Measurements from ENCODE around the gene TEDDM1.

The TEDDM1 gene

GRCh38 chr1:182407724-182408123 lies 7.3 kb upstream of the TEDDM1 start:
- no peak overlapping the region for H3K4me3 ChIP-seq (ENCODE audit: low read length)
- TF ChIP-seq CTCF (IDR thresholded peaks at IDR 0.05; ENCODE audit: low read depth, low read length) (no peak), EZH2phosphoT487 (IDR thresholded peaks at IDR 0.05; ENCODE audit: low read depth) (no peak)
- H3K9me3 ChIP-seq (ENCODE audit: insufficient read depth, low read length): peaks cover 13% of the 10 kb centered on the region; the same call in 1 of the 2 replicates
- H3K36me3 ChIP-seq (replicated peaks; ENCODE audit: low read depth, low read length): no peaks in the 10 kb centered on the region
- H4K20me1 ChIP-seq (ENCODE audit: insufficient read depth, low read length): no peaks in the 10 kb centered on the region
- no peak overlapping the region for H3K9ac ChIP-seq (ENCODE audit: low read length)
- no peaks in the 10 kb centered on the region for H3K79me2 ChIP-seq (ENCODE audit: low read length)
- no peak overlapping the region for H3K4me2 ChIP-seq (ENCODE audit: low read length)
- H3K27ac ChIP-seq (ENCODE audit: low read length): no peak overlapping the region
- peaks cover 12% of the 10 kb centered on the region; the same call in 1 of the 2 replicates for H3K27me3 ChIP-seq (ENCODE audit: low read depth, low read length)
- H3K4me1 ChIP-seq (ENCODE audit: low read length): no peaks in the 10 kb centered on the region
- H2AFZ ChIP-seq (ENCODE audit: low read depth, low read length): no peak overlapping the region

GRCh38 chr1:182406012-182406411 lies 5.5 kb upstream of the TEDDM1 start:
- Histone ChIP-seq H3K36me3 (replicated peaks; ENCODE audit: low read depth, low read length) (no peaks in the 10 kb centered on the region), H3K4me2 (ENCODE audit: low read length) (no peak overlapping the region), H3K79me2 (ENCODE audit: low read length) (no peaks in the 10 kb centered on the region), H2AFZ (ENCODE audit: low read depth, low read length) (no peak overlapping the region), H3K9ac (ENCODE audit: low read length) (no peak overlapping the region), H3K4me3 (ENCODE audit: low read length) (no peak overlapping the region), H3K9me3 (ENCODE audit: insufficient read depth, low read length) (peaks cover 13% of the 10 kb centered on the region; the same call in 1 of the 2 replicates), H4K20me1 (ENCODE audit: insufficient read depth, low read length) (no peaks in the 10 kb centered on the region), H3K27ac (ENCODE audit: low read length) (no peak overlapping the region), H3K4me1 (ENCODE audit: low read length) (no peaks in the 10 kb centered on the region), H3K27me3 (ENCODE audit: low read depth, low read length) (peaks cover 12% of the 10 kb centered on the region; the same call in 1 of the 2 replicates)
- no peak for TF ChIP-seq CTCF (IDR thresholded peaks at IDR 0.05; ENCODE audit: low read depth, low read length)
- TF ChIP-seq EZH2phosphoT487 (IDR thresholded peaks at IDR 0.05; ENCODE audit: low read depth): no peak

- Histone ChIP-seq H3K9me3 (ENCODE audit: insufficient read depth, low read length) (peaks cover 13% of the 10 kb centered on the region; the same call in 1 of the 2 replicates), H3K4me3 (ENCODE audit: low read length) (no peak overlapping the region), H4K20me1 (ENCODE audit: insufficient read depth, low read length) (no peaks in the 10 kb centered on the region), H3K4me1 (ENCODE audit: low read length) (no peaks in the 10 kb centered on the region), H3K27me3 (ENCODE audit: low read depth, low read length) (peaks cover 12% of the 10 kb centered on the region; the same call in 1 of the 2 replicates), H3K4me2 (ENCODE audit: low read length) (no peak overlapping the region), H3K79me2 (ENCODE audit: low read length) (no peaks in the 10 kb centered on the region), H2AFZ (ENCODE audit: low read depth, low read length) (no peak overlapping the region), H3K9ac (ENCODE audit: low read length) (no peak overlapping the region), H3K27ac (ENCODE audit: low read length) (no peak overlapping the region), H3K36me3 (replicated peaks; ENCODE audit: low read depth, low read length) (no peaks in the 10 kb centered on the region)
- TF ChIP-seq EZH2phosphoT487 (IDR thresholded peaks at IDR 0.05; ENCODE audit: low read depth): no peak
- no peak for TF ChIP-seq CTCF (IDR thresholded peaks at IDR 0.05; ENCODE audit: low read depth, low read length)
Measured at GRCh38 chr1:182405578-182405977, 5.1 kb upstream of the TEDDM1 start.

- Histone ChIP-seq H3K9me3 (ENCODE audit: insufficient read depth, low read length) (peaks cover 13% of the 10 kb centered on the region; the same call in 1 of the 2 replicates), H3K27ac (ENCODE audit: low read length) (no peak overlapping the region), H3K27me3 (ENCODE audit: low read depth, low read length) (peaks cover 12% of the 10 kb centered on the region; the same call in 1 of the 2 replicates), H4K20me1 (ENCODE audit: insufficient read depth, low read length) (no peaks in the 10 kb centered on the region), H3K4me3 (ENCODE audit: low read length) (no peak overlapping the region), H3K9ac (ENCODE audit: low read length) (no peak overlapping the region), H3K79me2 (ENCODE audit: low read length) (no peaks in the 10 kb centered on the region), H3K36me3 (replicated peaks; ENCODE audit: low read depth, low read length) (no peaks in the 10 kb centered on the region), H3K4me1 (ENCODE audit: low read length) (no peaks in the 10 kb centered on the region), H3K4me2 (ENCODE audit: low read length) (no peak overlapping the region), H2AFZ (ENCODE audit: low read depth, low read length) (no peak overlapping the region)
- peak; percentile 11 for TF ChIP-seq CTCF (IDR thresholded peaks at IDR 0.05; ENCODE audit: low read depth, low read length)
- TF ChIP-seq EZH2phosphoT487 (IDR thresholded peaks at IDR 0.05; ENCODE audit: low read depth): no peak
Measured at GRCh38 chr1:182404781-182405180, 4.3 kb upstream of the TEDDM1 start.

All from OCI-LY3 (cell line).